H1 (cell line): ENCODE results near the gene KCNMA1. TPM values are rescaled to one million over a fixed set of nuclear protein-coding genes. Genes with fewer than 3 reads are reported as not detected.

Source experiments
- CTCF ChIA-PET: fragments of 300-600 bp; sonication (Branson Sonifier 250); formaldehyde crosslinking; loops from one replicate; lab custom pipeline; 2021; ENCODE audit not compliant: partially characterized antibody; lab: Charles Lee
- POLR2A ChIA-PET: fragments of 300-600 bp; sonication (Branson Sonifier 250); formaldehyde crosslinking; loops from one replicate; lab custom pipeline; 2021; ENCODE audit warnings: inconsistent platforms; ENCODE audit not compliant: partially characterized antibody; lab: Charles Lee
- DNase-seq, 2 experiments: peaks; one replicate each; pipeline versions ENCODE4 v3.0.0 to v3.0.0-alpha.2; 2010 to 2022; ENCODE audit warnings: low spot score in 2 of 2, low read depth in 1 of 2, mixed read lengths in 1 of 2
- FAIRE-seq: peaks from 2 replicates; lab custom pipeline; 2011; peaks lifted over from hg19 to GRCh38; lab: Jason Lieb, UNC
- H2AFZ ChIP-seq: 2 replicates; pipeline ENCODE4 v1.8.1; 2012; ENCODE audit warnings: low read length, inconsistent platforms
- H2AK5ac ChIP-seq: 2 replicates; pipeline ENCODE4 v1.6.1; 2013; ENCODE audit warnings: low read depth, low read length
- H2BK120ac ChIP-seq: replicated peaks from 2 replicates; pipeline ENCODE3; 2013; ENCODE audit warnings: low read depth, low read length, inconsistent platforms
- H2BK12ac ChIP-seq: 2 replicates; pipeline ENCODE4 v1.6.1; 2013; ENCODE audit warnings: low read depth, low read length
- H2BK15ac ChIP-seq: 2 replicates; pipeline ENCODE4 v1.6.1; 2013; ENCODE audit warnings: low read length
- H2BK20ac ChIP-seq: 2 replicates; pipeline ENCODE4 v1.6.1; 2013; ENCODE audit warnings: low read length
- H2BK5ac ChIP-seq: 2 replicates; pipeline ENCODE4 v1.6.1; 2013; ENCODE audit warnings: low read depth, low read length
- H3K14ac ChIP-seq: 2 replicates; pipeline ENCODE4 v1.6.1; 2013; ENCODE audit warnings: inconsistent platforms; ENCODE audit not compliant: insufficient read length
- H3K18ac ChIP-seq: 2 replicates; pipeline ENCODE4 v1.6.1; 2013; ENCODE audit warnings: low read length; ENCODE audit errors: extremely low read depth
- H3K23ac ChIP-seq: 2 replicates; pipeline ENCODE4 v1.6.1; 2013; ENCODE audit warnings: inconsistent platforms; ENCODE audit not compliant: insufficient read length
- H3K23me2 ChIP-seq: 2 replicates; pipeline ENCODE4 v1.6.1; 2013; ENCODE audit warnings: low read depth, low read length
- H3K27ac ChIP-seq: 2 replicates; pipeline ENCODE4 v1.6.1; 2011; ENCODE audit warnings: low read depth, low read length, inconsistent platforms
- H3K27me3 ChIP-seq, 4 experiments: replicated peaks in 1 of 4; 1 replicate in 1 of 4; 2 replicates in 3 of 4; pipeline versions ENCODE4 v1.6.1 to v1.8.1; 2011 to 2013; ENCODE audit warnings: low read length in 3 of 4, mild to moderate bottlenecking in 3 of 4, inconsistent platforms in 2 of 4, mixed read lengths in 2 of 4, moderate library complexity in 1 of 4; ENCODE audit not compliant: control insufficient read depth in 3 of 4, insufficient read depth in 3 of 4; ENCODE audit errors: extremely low read depth in 1 of 4
- H3K36me3 ChIP-seq, 4 experiments: 2 replicates each; pipeline versions ENCODE4 v1.6.1 to v1.8.1; 2011 to 2013; ENCODE audit warnings: mild to moderate bottlenecking in 4 of 4, low read length in 3 of 4, moderate library complexity in 2 of 4, control low read depth in 1 of 4, inconsistent platforms in 1 of 4; ENCODE audit not compliant: insufficient read depth in 4 of 4, control insufficient read depth in 2 of 4
- H3K4ac ChIP-seq: replicated peaks from 2 replicates; pipeline ENCODE3; 2013; ENCODE audit warnings: low read length, low read depth, mixed read lengths, inconsistent platforms; ENCODE audit not compliant: insufficient read length
- H3K4me1 ChIP-seq, 4 experiments: replicated peaks in 1 of 4; 1 replicate in 1 of 4; 2 replicates in 3 of 4; pipeline versions ENCODE4 v1.6.1 to v1.8.1; 2011 to 2013; ENCODE audit warnings: low read length in 3 of 4, inconsistent platforms in 2 of 4, mixed read lengths in 1 of 4; ENCODE audit not compliant: insufficient read depth in 4 of 4, control insufficient read depth in 3 of 4
- H3K4me2 ChIP-seq, 2 experiments: 2 replicates each; pipeline versions ENCODE4 v1.6.1 to v1.8.1; 2011 to 2013; ENCODE audit warnings: low read depth in 2 of 2, low read length in 2 of 2, control low read depth in 1 of 2, inconsistent platforms in 1 of 2, mild to moderate bottlenecking in 1 of 2; ENCODE audit not compliant: insufficient read depth in 1 of 2
- H3K4me3 ChIP-seq, 4 experiments: fragments of 200-600, 300-600 bp in 1 of 4; sonication (generic), shearing (Covaris generic), sonication (Bioruptor Twin) in 1 of 4; 2 replicates each; pipeline versions ENCODE4 v1.5.1 to v1.8.1; 2011 to 2016; ENCODE audit warnings: low read length in 4 of 4, low read depth in 3 of 4, control low read depth in 2 of 4, inconsistent platforms in 2 of 4, mild to moderate bottlenecking in 2 of 4, mixed read lengths in 1 of 4, moderate library complexity in 1 of 4; ENCODE audit not compliant: insufficient read depth in 2 of 4; ENCODE audit errors: extremely low read depth in 1 of 4
- H3K56ac ChIP-seq: replicated peaks from 2 replicates; pipeline ENCODE3; 2013; ENCODE audit warnings: low read depth, mild to moderate bottlenecking, mixed read lengths, low read length, inconsistent platforms; ENCODE audit not compliant: insufficient read length
- H3K79me1 ChIP-seq: 2 replicates; pipeline ENCODE4 v1.6.1; 2013; ENCODE audit warnings: low read depth, low read length, control low read depth
- H3K79me2 ChIP-seq, 2 experiments: 2 replicates each; pipeline versions ENCODE4 v1.6.1 to v1.8.1; 2012 to 2013; ENCODE audit warnings: low read length in 2 of 2, mild to moderate bottlenecking in 2 of 2, inconsistent platforms in 1 of 2; ENCODE audit not compliant: insufficient read depth in 2 of 2, control insufficient read depth in 1 of 2
- H3K9ac ChIP-seq, 4 experiments: replicated peaks in 1 of 4; 1 replicate in 1 of 4; 2 replicates in 3 of 4; pipeline versions ENCODE4 v1.6.1 to v1.8.1; 2011 to 2013; ENCODE audit warnings: low read depth in 3 of 4, low read length in 3 of 4, control low read depth in 2 of 4, mild to moderate bottlenecking in 2 of 4, moderate library complexity in 2 of 4, inconsistent platforms in 1 of 4; ENCODE audit errors: extremely low read depth in 1 of 4
- H3K9me3 ChIP-seq, 2 experiments: 2 replicates each; pipeline versions ENCODE4 v1.6.1 to v1.8.1; 2012 to 2013; ENCODE audit warnings: mild to moderate bottlenecking in 2 of 2, moderate library complexity in 2 of 2, control low read depth in 1 of 2, inconsistent platforms in 1 of 2, low read depth in 1 of 2, low read length in 1 of 2, mixed read lengths in 1 of 2; ENCODE audit not compliant: insufficient read depth in 2 of 2
- H4K20me1 ChIP-seq, 2 experiments: replicated peaks in 1 of 2; 2 replicates each; pipeline versions ENCODE3 to v1.8.1; 2011 to 2013; ENCODE audit warnings: inconsistent platforms in 2 of 2, low read length in 2 of 2, mild to moderate bottlenecking in 1 of 2; ENCODE audit not compliant: insufficient read depth in 2 of 2, control insufficient read depth in 1 of 2
- H4K5ac ChIP-seq: 2 replicates; pipeline ENCODE4 v1.6.1; 2013; ENCODE audit warnings: low read length, low read depth, mixed read lengths, inconsistent platforms; ENCODE audit not compliant: insufficient read length
- H4K8ac ChIP-seq: 2 replicates; pipeline ENCODE4 v1.8.0; 2013; ENCODE audit warnings: mild to moderate bottlenecking, moderate library complexity, low read length, inconsistent platforms; ENCODE audit not compliant: insufficient read depth; ENCODE audit errors: extremely low read depth
- H4K91ac ChIP-seq: replicated peaks from 2 replicates; pipeline ENCODE3; 2013; ENCODE audit warnings: low read length, mixed read lengths, inconsistent platforms; ENCODE audit not compliant: insufficient read length
- CBX5 ChIP-seq: fragments of 300-800, 300-1000 bp; sonication (generic); IDR thresholded peaks from 2 replicates; pipeline ENCODE4 v1.7.1; 2016; ENCODE audit warnings: antibody characterized with exemption, low read length, low read depth
- CHD1 ChIP-seq: IDR thresholded peaks from 2 replicates; pipeline ENCODE4 v1.6.1; 2012; ENCODE audit warnings: low read depth, low read length, improper control_type of control experiment
- GTF2F1 ChIP-seq: IDR thresholded peaks from 2 replicates; pipeline ENCODE4 v1.6.1; 2012; ENCODE audit warnings: low read depth, low read length, improper control_type of control experiment, borderline replicate concordance
- KDM4A ChIP-seq: IDR thresholded peaks from one replicate; pipeline ENCODE4 v1.7.1; 2012; ENCODE audit warnings: low read depth, mild to moderate bottlenecking, moderate library complexity, low read length, inconsistent platforms; ENCODE audit not compliant: severe bottlenecking
- NANOG ChIP-seq: IDR thresholded peaks from 2 replicates; pipeline ENCODE4 v1.6.1; 2011; ENCODE audit warnings: low read length, low read depth, mild to moderate bottlenecking, inconsistent platforms; ENCODE audit not compliant: insufficient read depth, poor library complexity, severe bottlenecking
- SAP30 ChIP-seq: fragments of 300-600 bp; sonication (generic); IDR thresholded peaks from 2 replicates; pipeline ENCODE4 v1.7.1; 2012; ENCODE audit warnings: low read length, moderate library complexity, mild to moderate bottlenecking, inconsistent platforms; ENCODE audit not compliant: insufficient read depth, insufficient replicate concordance
- SP2 ChIP-seq: IDR thresholded peaks from 2 replicates; pipeline ENCODE4 v1.6.1; 2012; ENCODE audit warnings: mild to moderate bottlenecking, low read length, inconsistent platforms
- SUZ12 ChIP-seq: fragments of 200-600 bp; sonication (generic); IDR thresholded peaks from 2 replicates; pipeline ENCODE4 v1.6.1; 2012; ENCODE audit warnings: mild to moderate bottlenecking, inconsistent platforms, low read length, moderate library complexity, mixed read lengths
- WGBS, 2 experiments: shearing (Covaris generic) in 1 of 2; methylation state at CpG; one replicate each; pipeline versions ENCODE4 v1.1.6 to v1.1.7; 2013 to 2015; ENCODE audit warnings: low lambda C conversion rate in 2 of 2, mixed read lengths in 2 of 2, inconsistent platforms in 1 of 2, low coverage in 1 of 2, missing lambda C conversion rate in 1 of 2; ENCODE audit not compliant: insufficient replicate concordance in 2 of 2, insufficient coverage in 1 of 2, insufficient read length in 1 of 2; ENCODE audit errors: extremely low coverage in 1 of 2, missing lambda C conversion rate in 1 of 2; 5-methylcytosine and 5-hydroxymethylcytosine counted together
- polyA plus RNA-seq, 7 experiments: library from polyadenylated mRNA; depleted of rRNA in 3 of 7; stranded (reverse) in 5 of 7; unstranded in 2 of 7; fragments of >200 nt in 5 of 7; fragments of 200-250 nt in 2 of 7; gene quantifications; 1 replicate in 5 of 7; 2 replicates in 1 of 7; 4 replicates in 1 of 7; pipeline versions ENCODE4 v1.2.1 to v1.2.3, GENCODE V29; 2011 to 2013; ENCODE audit warnings: missing spikeins in 2 of 7, mixed read lengths in 2 of 7
- total RNA-seq: library from RNA; stranded (reverse); fragmentation: NEBNext Ultra II Directional; extraction: Animal tissue kit (Norgen Biotek cat#: 25700); gene quantifications from 2 replicates; pipeline ENCODE4 v1.2.1, GENCODE V29; 2021

Gene KCNMA1
- total and polyA plus RNA-seq, 2 of the 8 experiments (the other 6 are each of a cell fraction or from before 2014, with no cell fraction given), result 10.2 to 11.1 TPM

- Histone ChIP-seq H3K23me2 (no peaks in the 10 kb centered on the region), H3K18ac (no peak overlapping the region), H2BK12ac (no peak overlapping the region), H2BK15ac (no peak overlapping the region), H4K8ac (no peak overlapping the region), H2AK5ac (no peak overlapping the region), H2BK120ac (no peak overlapping the region), H3K14ac (no peak overlapping the region), H3K4me3 (no peak overlapping the region), H3K4ac (no peak overlapping the region), H3K4me1 (no peaks in the 10 kb centered on the region), H3K9ac (no peak overlapping the region), H2AFZ (no peak overlapping the region), H4K5ac (no peak overlapping the region), H3K9me3 (no peaks in the 10 kb centered on the region), H3K23ac (no peak overlapping the region), H2BK5ac (no peak overlapping the region), H3K79me1 (no peaks in the 10 kb centered on the region), H3K79me2 (no peaks in the 10 kb centered on the region), H3K36me3 (no peaks in the 10 kb centered on the region), H3K4me2 (no peak overlapping the region), H2BK20ac (no peak overlapping the region), H4K91ac (no peak overlapping the region), H3K27ac (no peak overlapping the region), H4K20me1 (no peaks in the 10 kb centered on the region), H3K27me3 (no peaks in the 10 kb centered on the region), H3K56ac (no peak overlapping the region)
- POLR2A ChIA-PET, result interaction anchor here (0.8 kb wide), 1 partner anchor 91 kb away, joined by 3 read pairs; no protein-coding TSS in a partner anchor
- TF ChIP-seq NANOG, result no peak
- no peak for TF ChIP-seq KDM4A
- TF ChIP-seq CHD1, result no peak
- TF ChIP-seq SUZ12, result no peak
- TF ChIP-seq CBX5, result no peak
- TF ChIP-seq SP2, result no peak
- no peak for TF ChIP-seq SAP30
- no peak for TF ChIP-seq GTF2F1
- WGBS, 2 experiments, result 94% methylated on average over 5 of the region's 5 CpGs; no CpG with 5 or more reads in 1 of the 2 experiments
- FAIRE-seq, result no peak
- CTCF ChIA-PET, result interaction anchor here (0.6 to 1.7 kb wide), 8 partner anchors 11 to 346 kb away, joined by 3 to 6 read pairs (median 3); no protein-coding TSS in a partner anchor
- DNase-seq, result no peak
Measured at GRCh38 chr10:76905251-76905650, 732.4 kb downstream of the KCNMA1 start.
